Naive thymus-derived CD4-positive, alpha-beta T cell (primary cell): Measurements from ENCODE around the gene PCDHB6. TPM values are rescaled to one million over a fixed set of nuclear protein-coding genes. Genes with fewer than 3 reads are reported as not detected.
"Not testable (repeated sequence)": the region's sequence is repeated elsewhere in the genome, so short reads cannot be mapped to it uniquely, and the experiment has no call there.

ENCODE experiments used
- ATAC-seq: fragments of 150-1000 bp; cut with Tn5 transposase; 2 replicates; pipeline ENCODE4 v1.10.0; 2021; ENCODE audit warnings: mild to moderate bottlenecking, moderate library complexity
- CTCF ChIA-PET: fragments of 350-600 bp; sonication (Branson Sonifier 250); formaldehyde crosslinking; loops from one replicate; lab custom pipeline; 2021; ENCODE audit warnings: antibody characterized with exemption; lab: Charles Lee
- POLR2A ChIA-PET: fragments of 350-600 bp; sonication (Branson Sonifier 250); formaldehyde crosslinking; loops from one replicate; lab custom pipeline; 2021; ENCODE audit warnings: antibody characterized with exemption, inconsistent platforms; lab: Charles Lee
- DNase-seq, 9 donors: peaks; one replicate each; pipeline versions ENCODE4 v3.0.0 to v3.0.0-alpha.2; 2020 to 2022; ENCODE audit warnings: mixed read lengths in 1 of 9
- H3K27ac ChIP-seq: one replicate; pipeline ENCODE4 v1.7.0; 2013; ENCODE audit warnings: mild to moderate bottlenecking, low read depth, low read length, moderate library complexity
- H3K27me3 ChIP-seq, 2 donors: one replicate each; pipeline ENCODE4 v1.7.0; 2013; ENCODE audit warnings: low read length in 2 of 2, mild to moderate bottlenecking in 2 of 2, moderate library complexity in 2 of 2; ENCODE audit not compliant: control insufficient read depth in 2 of 2, insufficient read depth in 2 of 2
- H3K36me3 ChIP-seq, 3 experiments: 1 replicate in 2 of 3; 2 replicates in 1 of 3; pipeline ENCODE4 v1.7.0; 2013; ENCODE audit warnings: low read length in 3 of 3, mild to moderate bottlenecking in 3 of 3, moderate library complexity in 1 of 3; ENCODE audit not compliant: insufficient read depth in 3 of 3, control insufficient read depth in 2 of 3
- H3K4me1 ChIP-seq, 2 donors: one replicate each; pipeline ENCODE4 v1.7.0; 2013; ENCODE audit warnings: low read length in 2 of 2, mild to moderate bottlenecking in 2 of 2, moderate library complexity in 1 of 2; ENCODE audit not compliant: control insufficient read depth in 2 of 2, insufficient read depth in 2 of 2
- H3K4me3 ChIP-seq: 2 replicates; pipeline ENCODE4 v1.7.0; 2013; ENCODE audit warnings: mild to moderate bottlenecking, low read length
- H3K9me3 ChIP-seq, 3 experiments: 1 replicate in 2 of 3; 2 replicates in 1 of 3; pipeline ENCODE4 v1.7.0; 2013; ENCODE audit warnings: low read length in 3 of 3; ENCODE audit not compliant: control insufficient read depth in 2 of 3
- H3K27ac Mint-ChIP-seq, 9 donors: one replicate each; pipeline ENCODE4 v1.8.0; 2020 to 2022; ENCODE audit warnings: mixed read lengths in 9 of 9, mild to moderate bottlenecking in 8 of 9, moderate library complexity in 5 of 9, inconsistent platforms in 2 of 9
- H3K27me3 Mint-ChIP-seq, 5 donors: one replicate each; pipeline ENCODE4 v1.8.0; 2021 to 2022; ENCODE audit warnings: mixed read lengths in 5 of 5, mild to moderate bottlenecking in 1 of 5
- H3K36me3 Mint-ChIP-seq, 5 donors: one replicate each; pipeline ENCODE4 v1.8.0; 2020 to 2022; ENCODE audit warnings: mixed read lengths in 5 of 5, mild to moderate bottlenecking in 3 of 5, inconsistent platforms in 1 of 5
- H3K4me1 Mint-ChIP-seq, 7 donors: one replicate each; pipeline ENCODE4 v1.8.0; 2020 to 2022; ENCODE audit warnings: mixed read lengths in 7 of 7, mild to moderate bottlenecking in 3 of 7, inconsistent platforms in 1 of 7
- H3K4me3 Mint-ChIP-seq, 10 donors: one replicate each; pipeline ENCODE4 v1.8.0; 2020 to 2022; ENCODE audit warnings: mild to moderate bottlenecking in 10 of 10, mixed read lengths in 10 of 10, moderate library complexity in 6 of 10, inconsistent platforms in 2 of 10
- H3K9me3 Mint-ChIP-seq, 11 donors: one replicate each; pipeline ENCODE4 v1.8.0; 2020 to 2022; ENCODE audit warnings: mixed read lengths in 11 of 11, mild to moderate bottlenecking in 4 of 11, inconsistent platforms in 1 of 11, moderate library complexity in 1 of 11
- intact Hi-C, 2 donors: fragments of 100-400 bp; cut with micrococcal nuclease; formaldehyde crosslinking; loops; one replicate each; pipeline ENCODE4 v1.15.1; 2023
- polyA plus RNA-seq, 2 donors: library from polyadenylated mRNA; unstranded; fragments of 300-500 nt; fragmentation: Illumina TruSeq; gene quantifications; one replicate each; pipeline ENCODE4 v1.2.3, GENCODE V29; 2021
- total RNA-seq, 6 experiments: library from RNA in 5 of 6; stranded (reverse) in 5 of 6; gene quantifications; 1 replicate in 5 of 6; 2 replicates in 1 of 6; pipeline ENCODE4 v1.2.3 and lab custom pipeline; 2021 to 2026

The PCDHB6 gene
- total and polyA plus RNA-seq, 7 experiments from 2014 or later = not detected

DNA sequence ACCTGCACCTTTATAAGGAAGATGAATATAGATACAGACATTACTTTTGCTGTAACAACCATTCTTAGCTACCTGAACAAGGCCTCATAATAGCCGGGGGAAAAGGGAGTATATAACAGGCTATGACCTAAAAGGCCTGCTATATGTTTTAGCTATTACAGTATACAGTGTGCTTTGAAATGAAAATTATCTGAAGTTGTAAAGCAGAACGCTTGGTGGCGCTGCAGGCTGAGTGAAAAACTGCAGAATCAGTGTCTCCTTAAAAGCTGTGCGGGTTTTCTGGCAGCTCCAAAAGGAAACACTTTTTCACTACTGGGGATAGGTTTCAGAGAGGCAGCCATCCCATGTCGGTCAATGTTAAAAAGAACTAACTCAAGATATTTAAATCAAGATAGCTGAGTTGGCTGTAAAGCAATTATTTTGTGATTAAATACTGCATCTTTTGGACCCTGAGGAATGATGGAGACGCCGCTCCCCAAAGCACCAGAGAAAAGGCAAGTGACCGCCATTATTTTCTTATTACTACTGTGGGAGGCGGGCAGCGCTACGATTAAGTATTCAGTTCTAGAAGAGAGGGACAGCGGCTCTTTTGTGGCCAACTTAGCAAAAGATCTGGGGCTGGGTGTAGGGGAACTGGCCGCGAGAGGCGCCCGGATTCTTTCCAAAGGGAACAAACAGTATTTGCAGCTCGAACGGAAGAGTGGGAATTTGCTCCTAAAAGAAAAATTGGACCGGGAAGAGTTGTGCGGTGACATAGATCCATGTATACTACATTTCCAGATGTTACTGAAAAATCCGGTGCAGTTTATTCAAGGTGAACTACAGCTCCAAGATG, 5.9 kb downstream of the PCDHB6 start:
- H3K27me3 Mint-ChIP-seq = peaks cover 3 to 75% (median 55%) of the 10 kb centered on the region in 5 donors
- CTCF ChIA-PET = no interaction called here
- Histone ChIP-seq H3K9me3 (peaks cover 0 to 15% (median 0%) of the 10 kb centered on the region in 3 experiments), H3K4me3 (no peak overlapping the region), H3K27ac (no peak overlapping the region), H3K4me1 (no peaks in the 10 kb centered on the region), H3K27me3 (peaks cover 0 to 12% of the 10 kb centered on the region in 2 donors), H3K36me3 (no peaks in the 10 kb centered on the region)
- H3K36me3 Mint-ChIP-seq = peaks cover 0 to 23% (median 2%) of the 10 kb centered on the region in 5 donors
- ATAC-seq = no peak
- intact Hi-C loops = no loop called here
- DNase-seq = no peak
- no peak overlapping the region for H3K4me3 Mint-ChIP-seq
- POLR2A ChIA-PET = interaction anchor here (0.6 to 0.8 kb wide), 2 partner anchors 161 to 701 kb away, joined by 3 to 7 read pairs; no protein-coding TSS in a partner anchor
- H3K9me3 Mint-ChIP-seq = peaks cover 3 to 78% (median 38%) of the 10 kb centered on the region in 11 donors
- H3K27ac Mint-ChIP-seq = no peak overlapping the region
- H3K4me1 Mint-ChIP-seq = no peaks in the 10 kb centered on the region

DNA sequence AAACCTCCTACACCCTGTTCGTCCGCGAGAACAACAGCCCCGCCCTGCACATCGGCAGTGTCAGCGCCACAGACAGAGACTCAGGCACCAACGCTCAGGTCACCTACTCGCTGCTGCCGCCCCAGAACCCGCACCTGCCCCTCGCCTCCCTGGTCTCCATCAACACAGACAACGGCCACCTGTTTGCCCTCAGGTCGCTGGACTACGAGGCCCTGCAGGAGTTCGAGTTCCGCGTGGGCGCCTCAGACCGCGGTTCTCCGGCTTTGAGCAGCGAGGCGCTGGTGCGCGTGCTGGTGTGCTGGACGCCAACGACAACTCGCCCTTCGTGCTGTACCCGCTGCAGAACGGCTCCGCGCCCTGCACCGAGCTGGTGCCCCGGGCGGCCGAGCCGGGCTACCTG, 7.5 kb downstream of the PCDHB6 start:
- H3K4me1 Mint-ChIP-seq, H3K27me3 ChIP-seq, ATAC-seq, H3K27ac Mint-ChIP-seq, H3K4me3 Mint-ChIP-seq, CTCF ChIA-PET, intact Hi-C loops, POLR2A ChIA-PET, H3K4me3 ChIP-seq, H3K27ac ChIP-seq, H3K4me1 ChIP-seq, DNase-seq, H3K36me3 ChIP-seq: not testable (repeated sequence)
- peaks cover 0 to 18% (median 2%) of the 10 kb centered on the region in 5 donors for H3K36me3 Mint-ChIP-seq
- peaks cover 3 to 66% (median 31%) of the 10 kb centered on the region in 11 donors for H3K9me3 Mint-ChIP-seq
- H3K9me3 ChIP-seq = peaks cover 0 to 15% (median 0%) of the 10 kb centered on the region in 3 experiments
- peaks cover under 1 to 71% (median 52%) of the 10 kb centered on the region in 5 donors for H3K27me3 Mint-ChIP-seq

DNA sequence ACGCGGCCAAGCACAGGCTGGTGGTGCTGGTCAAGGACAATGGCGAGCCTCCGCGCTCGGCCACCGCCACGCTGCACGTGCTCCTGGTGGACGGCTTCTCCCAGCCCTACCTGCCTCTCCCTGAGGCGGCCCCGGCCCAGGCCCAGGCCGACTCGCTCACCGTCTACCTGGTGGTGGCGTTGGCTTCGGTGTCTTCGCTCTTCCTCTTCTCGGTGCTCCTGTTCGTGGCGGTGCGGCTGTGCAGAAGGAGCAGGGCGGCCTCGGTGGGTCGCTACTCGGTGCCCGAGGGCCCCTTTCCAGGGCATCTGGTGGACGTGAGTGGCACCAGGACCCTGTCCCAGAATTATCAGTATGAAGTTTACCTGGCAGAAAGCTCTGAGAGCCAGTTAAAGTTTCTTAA, 8.0 kb downstream of the PCDHB6 start:
- peaks cover 0 to 15% (median 0%) of the 10 kb centered on the region in 3 experiments for H3K9me3 ChIP-seq
- H3K36me3 ChIP-seq, H3K4me1 Mint-ChIP-seq, H3K4me1 ChIP-seq, DNase-seq, POLR2A ChIA-PET, H3K27ac ChIP-seq, H3K4me3 ChIP-seq, H3K4me3 Mint-ChIP-seq, intact Hi-C loops, CTCF ChIA-PET, H3K27me3 ChIP-seq, ATAC-seq: not testable (repeated sequence)
- Mint-ChIP-seq H3K9me3 (peaks cover 3 to 62% (median 30%) of the 10 kb centered on the region in 11 donors), H3K27me3 (peaks cover 0 to 67% (median 50%) of the 10 kb centered on the region in 5 donors), H3K27ac (peak overlapping the region in 1 of 9 donors; percentile 59), H3K36me3 (peaks cover 0 to 18% (median 2%) of the 10 kb centered on the region in 5 donors)

DNA sequence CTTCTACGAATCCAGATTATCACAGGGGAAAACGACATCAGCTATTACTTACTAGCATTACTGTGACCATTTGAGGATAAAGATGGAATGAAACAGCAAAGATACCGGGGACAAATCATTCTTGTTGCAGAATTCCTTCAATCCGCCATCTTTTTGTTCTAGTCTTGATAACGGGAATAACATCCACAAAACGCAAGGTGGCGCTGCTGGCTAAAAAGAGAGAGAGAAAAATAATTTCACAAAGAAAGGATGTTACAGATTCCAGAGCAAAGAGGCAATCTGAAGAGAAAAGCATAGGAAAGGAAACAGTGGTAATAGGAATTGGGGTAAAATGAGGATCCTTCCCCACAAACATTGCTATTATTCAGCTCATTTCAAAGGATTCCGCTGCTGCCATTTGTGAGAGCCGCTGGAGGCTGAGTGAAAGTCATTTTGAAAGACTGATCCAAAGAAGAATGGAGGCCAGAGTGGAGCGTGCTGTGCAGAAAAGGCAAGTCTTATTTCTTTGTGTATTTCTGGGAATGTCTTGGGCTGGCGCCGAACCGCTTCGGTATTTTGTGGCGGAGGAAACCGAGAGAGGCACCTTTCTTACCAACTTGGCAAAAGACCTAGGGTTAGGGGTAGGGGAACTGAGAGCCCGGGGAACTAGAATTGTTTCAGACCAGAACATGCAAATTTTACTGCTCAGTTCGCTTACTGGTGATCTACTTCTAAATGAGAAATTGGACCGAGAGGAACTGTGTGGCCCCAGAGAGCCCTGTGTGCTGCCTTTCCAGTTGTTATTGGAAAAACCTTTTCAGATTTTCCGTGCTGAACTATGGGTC, 22.7 kb downstream of the PCDHB6 start, which contains the start of gene PCDHB7:
Gene PCDHB7, plus strand, starts transcription at position 264 of the 824 bp plus-strand sequence. Its CDS starts 192 bp downstream, at position 456.
- ChIA-PET CTCF (no interaction called here), POLR2A (no interaction called here)
- Mint-ChIP-seq H3K9me3 (peaks cover 2 to 45% (median 12%) of the 10 kb centered on the region in 11 donors), H3K4me1 (peaks cover 0 to 6% (median 5%) of the 10 kb centered on the region in 7 donors), H3K27me3 (peaks cover 0 to 56% (median 44%) of the 10 kb centered on the region in 5 donors), H3K27ac (no peak within 1 kb of the TSS), H3K36me3 (peaks cover 0 to 15% (median 3%) of the 10 kb centered on the region in 5 donors), H3K4me3 (peak within 1 kb of the TSS in 4 of 10 donors; percentile 18 to 52 (median 25))
- no peak within 1 kb of the TSS for H3K27ac ChIP-seq
- peak in 1 of 9 donors; percentile 22 for DNase-seq
- no peaks in the 10 kb centered on the region for H3K36me3 ChIP-seq
- peaks cover 0 to 17% (median 0%) of the 10 kb centered on the region in 3 experiments for H3K9me3 ChIP-seq
- peaks cover 0 to 9% of the 10 kb centered on the region in 2 donors for H3K27me3 ChIP-seq
- no peaks in the 10 kb centered on the region for H3K4me1 ChIP-seq
- no peak for ATAC-seq
- H3K4me3 ChIP-seq = no peak within 1 kb of the TSS
- intact Hi-C loops = no loop called here

DNA sequence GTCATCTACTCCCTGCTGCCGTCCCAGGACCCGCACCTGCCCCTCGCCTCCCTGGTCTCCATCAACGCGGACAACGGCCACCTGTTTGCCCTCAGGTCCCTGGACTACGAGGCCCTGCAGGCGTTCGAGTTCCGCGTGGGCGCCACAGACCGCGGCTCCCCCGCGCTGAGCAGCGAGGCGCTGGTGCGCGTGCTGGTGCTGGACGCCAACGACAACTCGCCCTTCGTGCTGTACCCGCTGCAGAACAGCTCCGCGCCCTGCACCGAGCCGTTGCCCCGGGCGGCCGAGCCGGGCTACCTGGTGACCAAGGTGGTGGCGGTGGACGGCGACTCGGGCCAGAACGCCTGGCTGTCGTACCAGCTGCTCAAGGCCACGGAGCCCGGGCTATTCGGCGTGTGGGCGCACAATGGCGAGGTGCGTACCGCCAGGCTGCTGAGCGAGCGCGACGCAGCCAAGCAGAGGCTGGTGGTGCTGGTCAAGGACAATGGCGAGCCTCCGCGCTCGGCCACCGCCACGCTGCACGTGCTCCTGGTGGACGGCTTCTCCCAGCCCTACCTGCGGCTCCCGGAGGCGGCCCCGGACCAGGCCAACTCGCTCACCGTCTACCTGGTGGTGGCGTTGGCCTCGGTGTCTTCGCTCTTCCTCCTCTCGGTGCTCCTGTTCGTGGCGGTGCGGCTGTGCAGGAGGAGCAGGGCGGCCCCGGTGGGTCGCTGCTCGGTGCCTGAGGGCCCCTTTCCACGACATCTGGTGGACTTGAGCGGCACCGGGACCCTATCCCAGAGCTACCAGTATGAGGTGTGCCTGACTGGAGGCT, 24.6 kb downstream of the PCDHB6 start:
- Mint-ChIP-seq H3K36me3 (peaks cover 0 to 15% (median 0%) of the 10 kb centered on the region in 5 donors), H3K9me3 (peaks cover 0 to 41% (median 10%) of the 10 kb centered on the region in 11 donors), H3K27me3 (peaks cover 0 to 40% (median 28%) of the 10 kb centered on the region in 5 donors), H3K27ac (peak overlapping the region in 1 of 9 donors; percentile 13)
- intact Hi-C loops, H3K36me3 ChIP-seq, ATAC-seq, H3K27ac ChIP-seq, H3K27me3 ChIP-seq, POLR2A ChIA-PET, H3K4me1 ChIP-seq, DNase-seq, H3K4me3 Mint-ChIP-seq, CTCF ChIA-PET, H3K4me1 Mint-ChIP-seq, H3K4me3 ChIP-seq: not testable (repeated sequence)
- peaks cover 0 to 17% (median 0%) of the 10 kb centered on the region in 3 experiments for H3K9me3 ChIP-seq

DNA sequence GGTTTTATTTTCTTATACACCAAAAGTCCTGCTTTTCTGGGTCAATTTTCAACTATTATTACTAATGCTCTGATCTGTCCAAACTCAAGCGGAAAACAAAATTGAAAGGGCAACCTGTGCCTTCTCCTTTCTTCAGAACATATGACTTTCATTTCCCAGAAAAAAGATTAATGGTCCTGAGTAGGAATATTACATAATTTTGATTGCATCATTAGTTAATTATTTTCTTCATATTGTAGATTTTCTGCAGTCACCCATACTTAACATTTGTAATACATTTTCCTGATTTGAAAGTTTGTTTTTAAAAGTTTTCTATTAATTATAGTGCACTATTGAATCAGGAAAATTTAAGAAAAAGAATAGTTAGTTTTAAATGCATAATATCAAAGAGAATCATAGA, 26.1 kb downstream of the PCDHB6 start:
- Mint-ChIP-seq H3K27me3 (peaks cover 0 to 34% (median 23%) of the 10 kb centered on the region in 5 donors), H3K4me1 (peaks cover 0 to 6% (median 5%) of the 10 kb centered on the region in 7 donors), H3K36me3 (peaks cover 0 to 15% (median 0%) of the 10 kb centered on the region in 5 donors), H3K4me3 (no peak overlapping the region), H3K9me3 (peaks cover 0 to 40% (median 14%) of the 10 kb centered on the region in 11 donors), H3K27ac (no peak overlapping the region)
- DNase-seq (no peak), ATAC-seq (no peak)
- Histone ChIP-seq H3K4me1 (no peaks in the 10 kb centered on the region), H3K36me3 (no peaks in the 10 kb centered on the region), H3K27ac (no peak overlapping the region), H3K4me3 (no peak overlapping the region), H3K27me3 (peaks cover 0 to 9% of the 10 kb centered on the region in 2 donors), H3K9me3 (peaks cover 0 to 17% (median 0%) of the 10 kb centered on the region in 3 experiments)
- intact Hi-C loops = no loop called here
- CTCF ChIA-PET = no interaction called here
- POLR2A ChIA-PET = no interaction called here
